ENCODE data around the gene GRIN2A.

GRIN2A gene

GRCh38 chr16:9957002-9957401 lies 225.2 kb downstream of the GRIN2A start:
- DNase-seq, result no peak

- no peak for DNase-seq
Observed at GRCh38 chr16:9955677-9956076, 226.6 kb downstream of the GRIN2A start.

GRCh38 chr16:9953908-9954570 lies 228.2 kb downstream of the GRIN2A start:
- no peak for DNase-seq

- DNase-seq, result no peak
Observed at GRCh38 chr16:9950658-9951057, 231.6 kb downstream of the GRIN2A start.

- DNase-seq, result no peak
Observed at GRCh38 chr16:9949396-9949795, 232.8 kb downstream of the GRIN2A start.

GRCh38 chr16:9948933-9949332 lies 233.3 kb downstream of the GRIN2A start:
- DNase-seq, result no peak

GRCh38 chr16:9946022-9946720 lies 236.1 kb downstream of the GRIN2A start:
- no peak for DNase-seq

GRCh38 chr16:9943121-9943520 lies 239.1 kb downstream of the GRIN2A start:
- DNase-seq, result no peak

- DNase-seq, result no peak
Observed at GRCh38 chr16:9941245-9941644, 241.0 kb downstream of the GRIN2A start.

- no peak for DNase-seq
Observed at GRCh38 chr16:9934723-9935508, 247.3 kb downstream of the GRIN2A start.

GRCh38 chr16:9932919-9933653 lies 249.1 kb downstream of the GRIN2A start:
- DNase-seq, result no peak

GRCh38 chr16:9932000-9932399 lies 250.2 kb downstream of the GRIN2A start:
- no peak for DNase-seq

GRCh38 chr16:9929836-9930235 lies 252.4 kb downstream of the GRIN2A start:
- DNase-seq, result no peak

GRCh38 chr16:9929313-9929712 lies 252.9 kb downstream of the GRIN2A start:
- DNase-seq, result no peak

GRCh38 chr16:9922441-9922840 lies 259.8 kb downstream of the GRIN2A start:
- DNase-seq, result no peak

- DNase-seq, result no peak
Observed at GRCh38 chr16:9921997-9922396, 260.2 kb downstream of the GRIN2A start.

- no peak for DNase-seq
Observed at GRCh38 chr16:9919460-9919859, 262.8 kb downstream of the GRIN2A start.

- no peak for DNase-seq
Observed at GRCh38 chr16:9917691-9918090, 264.5 kb downstream of the GRIN2A start.

- no peak for DNase-seq
Observed at GRCh38 chr16:9913604-9914326, 268.5 kb downstream of the GRIN2A start.

- no peak for DNase-seq
Observed at GRCh38 chr16:9911989-9912388, 270.2 kb downstream of the GRIN2A start.

- no peak for DNase-seq
Observed at GRCh38 chr16:9911231-9911630, 271.0 kb downstream of the GRIN2A start.

GRCh38 chr16:9909072-9909825 lies 273.0 kb downstream of the GRIN2A start:
- no peak for DNase-seq

Data from stimulated activated CD4-positive, alpha-beta T cell treated with anti-CD3 and anti-CD28 coated beads, Interleukin-1b, Interleukin-23, amount 100 ng/mL, for 48 hours (primary cell).